Panc1 (cell line): ENCODE results near the gene GEMIN7. TPM values are rescaled to one million over a fixed set of nuclear protein-coding genes. Genes with fewer than 3 reads are reported as not detected.
A peak's percentile ranks its signal among the peaks of the same experiment; 100 is the strongest.

Experiments used
- ATAC-seq: fragments of 200-7000 bp; cut with Tn5 transposase; 2 replicates; pipeline ENCODE4 v1.9.1; 2020; ENCODE audit warnings: mild to moderate bottlenecking, moderate library complexity
- BruUV-seq: library from RNA; stranded (reverse); fragments of 400-500 nt; replicated peaks from 2 replicates; lab custom pipeline; 2021; lab: Mats Ljungman, UMichigan
- CTCF ChIA-PET: fragments of 300-600 bp; sonication (Branson Sonifier 250); formaldehyde crosslinking; loops from one replicate; lab custom pipeline; 2022; ENCODE audit warnings: antibody characterized with exemption; lab: Charles Lee
- POLR2A ChIA-PET: fragments of 300-600 bp; sonication (Branson Sonifier 250); formaldehyde crosslinking; loops from one replicate; lab custom pipeline; 2022; ENCODE audit warnings: antibody characterized with exemption; lab: Charles Lee
- DNase-seq: peaks from one replicate; pipeline ENCODE4 v3.0.0-alpha.2; 2010; ENCODE audit warnings: low read depth, low spot score
- H3K27ac ChIP-seq: 2 replicates; pipeline ENCODE4 v1.5.1; 2011; ENCODE audit warnings: mild to moderate bottlenecking, low read length, inconsistent platforms
- H3K27me3 ChIP-seq: fragments of 200-500 bp; sonication (Bioruptor generic); 2 replicates; pipeline ENCODE4 v1.6.0; 2014; ENCODE audit warnings: low read length, inconsistent platforms; ENCODE audit not compliant: control insufficient read depth, insufficient read depth
- H3K36me3 ChIP-seq: fragments of 200-500 bp; sonication (Bioruptor generic); 2 replicates; pipeline ENCODE4 v1.5.1; 2014; ENCODE audit warnings: inconsistent platforms, mild to moderate bottlenecking, low read length, moderate library complexity; ENCODE audit not compliant: control insufficient read depth, insufficient read depth
- H3K4me1 ChIP-seq: 2 replicates; pipeline ENCODE4 v1.5.1; 2011; ENCODE audit warnings: inconsistent platforms, mild to moderate bottlenecking, low read length, moderate library complexity; ENCODE audit not compliant: control insufficient read depth, insufficient read depth
- H3K4me3 ChIP-seq, 2 experiments: 2 replicates each; pipeline ENCODE4 v1.5.1; 2011 to 2012; ENCODE audit warnings: low read depth in 2 of 2, low read length in 2 of 2, mild to moderate bottlenecking in 2 of 2, inconsistent platforms in 1 of 2, moderate library complexity in 1 of 2
- H3K9me3 ChIP-seq: fragments of 200-500 bp; sonication (Bioruptor generic); 2 replicates; pipeline ENCODE4 v1.5.1; 2014; ENCODE audit warnings: low read depth, mild to moderate bottlenecking, inconsistent platforms, low read length, moderate library complexity; ENCODE audit not compliant: control insufficient read depth, insufficient read depth
- POLR2AphosphoS5 ChIP-seq: IDR thresholded peaks from 2 replicates; pipeline ENCODE4 v1.6.1; 2012; ENCODE audit warnings: mild to moderate bottlenecking, low read depth, low read length, moderate library complexity
- SIN3A ChIP-seq: IDR thresholded peaks from 2 replicates; pipeline ENCODE4 v1.6.1; 2012; ENCODE audit warnings: low read depth, mild to moderate bottlenecking, low read length, moderate library complexity, borderline replicate concordance; ENCODE audit not compliant: insufficient read depth
- TCF7L2 ChIP-seq: IDR thresholded peaks from 2 replicates; pipeline ENCODE4 v1.6.1; 2011; ENCODE audit warnings: mild to moderate bottlenecking, low read depth, low read length, inconsistent platforms
- in situ Hi-C: cut with HindIII; loops from 2 replicates; pipeline ENCODE4 v1.10.0; 2016; ENCODE audit warnings: low sequenced_read_pairs, low pct_unique_long_range_greater_than_20kb
- intact Hi-C: fragments of 100-400 bp; cut with micrococcal nuclease; formaldehyde crosslinking; loops from one replicate; pipeline ENCODE4 v1.10.0; 2022; ENCODE audit not compliant: unreplicated experiment
- total RNA-seq: library from RNA; stranded (reverse); gene quantifications from one replicate; pipeline ENCODE4 v1.2.1, GENCODE V29; 2021; ENCODE audit not compliant: unreplicated experiment
- TF ChIP-seq, protein P1 (sequence below), 2 experiments: IDR thresholded peaks; 2 replicates each; pipeline ENCODE4 v1.6.1; 2011 to 2012; ENCODE audit warnings: low read depth in 2 of 2, control low read depth in 1 of 2, low read length in 1 of 2, mild to moderate bottlenecking in 1 of 2, moderate library complexity in 1 of 2; ENCODE audit not compliant: insufficient read depth in 1 of 2
- TF ChIP-seq, protein P2 (sequence below): fragments of 450-650 bp; IDR thresholded peaks from 2 replicates; pipeline ENCODE4 v1.5.1; 2017; ENCODE audit warnings: mild to moderate bottlenecking

Gene GEMIN7
- total RNA-seq, 1 experiment from 2014 or later: 29.5 TPM

DNA sequence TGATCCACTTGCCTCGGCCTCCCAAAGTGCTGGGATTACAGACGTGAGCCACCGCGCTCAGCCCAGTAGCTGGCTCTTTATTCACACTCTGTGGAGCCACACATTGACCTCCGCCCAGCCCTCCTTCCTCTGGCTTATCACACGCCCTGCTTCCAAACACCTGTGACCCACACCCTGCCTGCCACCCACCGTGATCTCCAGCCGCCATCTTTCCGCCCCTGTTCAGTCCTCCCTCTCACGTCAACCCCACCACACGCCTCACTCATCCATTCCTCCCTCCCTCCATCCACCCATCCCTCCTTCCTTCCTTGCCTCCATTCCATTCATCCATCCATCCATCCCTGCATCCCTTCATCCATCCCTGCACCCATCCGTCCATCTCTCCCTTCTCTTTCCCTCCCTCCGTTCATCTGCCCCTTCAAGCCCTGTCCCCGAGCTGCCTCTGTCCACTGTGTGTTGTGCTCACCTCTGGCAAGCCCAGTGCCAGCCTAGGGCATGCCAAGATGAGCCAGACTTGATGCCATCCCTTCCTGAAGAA lies 20.4 kb upstream of the GEMIN7 start:
- no TSS peak for BruUV-seq
- H3K27me3 ChIP-seq: no peaks in the 10 kb centered on the region
- intact Hi-C loops: no loop called here
- in situ Hi-C loops: no loop called here
- POLR2A ChIA-PET: no interaction called here
- H3K27ac ChIP-seq: no peak overlapping the region
- no peaks in the 10 kb centered on the region for H3K9me3 ChIP-seq
- no peak for TF ChIP-seq SIN3A
- no peak for TF ChIP-seq TCF7L2
- TF ChIP-seq, protein P1, sequence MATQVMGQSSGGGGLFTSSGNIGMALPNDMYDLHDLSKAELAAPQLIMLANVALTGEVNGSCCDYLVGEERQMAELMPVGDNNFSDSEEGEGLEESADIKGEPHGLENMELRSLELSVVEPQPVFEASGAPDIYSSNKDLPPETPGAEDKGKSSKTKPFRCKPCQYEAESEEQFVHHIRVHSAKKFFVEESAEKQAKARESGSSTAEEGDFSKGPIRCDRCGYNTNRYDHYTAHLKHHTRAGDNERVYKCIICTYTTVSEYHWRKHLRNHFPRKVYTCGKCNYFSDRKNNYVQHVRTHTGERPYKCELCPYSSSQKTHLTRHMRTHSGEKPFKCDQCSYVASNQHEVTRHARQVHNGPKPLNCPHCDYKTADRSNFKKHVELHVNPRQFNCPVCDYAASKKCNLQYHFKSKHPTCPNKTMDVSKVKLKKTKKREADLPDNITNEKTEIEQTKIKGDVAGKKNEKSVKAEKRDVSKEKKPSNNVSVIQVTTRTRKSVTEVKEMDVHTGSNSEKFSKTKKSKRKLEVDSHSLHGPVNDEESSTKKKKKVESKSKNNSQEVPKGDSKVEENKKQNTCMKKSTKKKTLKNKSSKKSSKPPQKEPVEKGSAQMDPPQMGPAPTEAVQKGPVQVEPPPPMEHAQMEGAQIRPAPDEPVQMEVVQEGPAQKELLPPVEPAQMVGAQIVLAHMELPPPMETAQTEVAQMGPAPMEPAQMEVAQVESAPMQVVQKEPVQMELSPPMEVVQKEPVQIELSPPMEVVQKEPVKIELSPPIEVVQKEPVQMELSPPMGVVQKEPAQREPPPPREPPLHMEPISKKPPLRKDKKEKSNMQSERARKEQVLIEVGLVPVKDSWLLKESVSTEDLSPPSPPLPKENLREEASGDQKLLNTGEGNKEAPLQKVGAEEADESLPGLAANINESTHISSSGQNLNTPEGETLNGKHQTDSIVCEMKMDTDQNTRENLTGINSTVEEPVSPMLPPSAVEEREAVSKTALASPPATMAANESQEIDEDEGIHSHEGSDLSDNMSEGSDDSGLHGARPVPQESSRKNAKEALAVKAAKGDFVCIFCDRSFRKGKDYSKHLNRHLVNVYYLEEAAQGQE (IDR thresholded peaks at IDR 0.05; ENCODE audit: insufficient read depth in 1 of 2, low read depth in 2 of 2, low read length in 1 of 2): no peak
- no peak for TF ChIP-seq POLR2AphosphoS5
- TF ChIP-seq, protein P2, sequence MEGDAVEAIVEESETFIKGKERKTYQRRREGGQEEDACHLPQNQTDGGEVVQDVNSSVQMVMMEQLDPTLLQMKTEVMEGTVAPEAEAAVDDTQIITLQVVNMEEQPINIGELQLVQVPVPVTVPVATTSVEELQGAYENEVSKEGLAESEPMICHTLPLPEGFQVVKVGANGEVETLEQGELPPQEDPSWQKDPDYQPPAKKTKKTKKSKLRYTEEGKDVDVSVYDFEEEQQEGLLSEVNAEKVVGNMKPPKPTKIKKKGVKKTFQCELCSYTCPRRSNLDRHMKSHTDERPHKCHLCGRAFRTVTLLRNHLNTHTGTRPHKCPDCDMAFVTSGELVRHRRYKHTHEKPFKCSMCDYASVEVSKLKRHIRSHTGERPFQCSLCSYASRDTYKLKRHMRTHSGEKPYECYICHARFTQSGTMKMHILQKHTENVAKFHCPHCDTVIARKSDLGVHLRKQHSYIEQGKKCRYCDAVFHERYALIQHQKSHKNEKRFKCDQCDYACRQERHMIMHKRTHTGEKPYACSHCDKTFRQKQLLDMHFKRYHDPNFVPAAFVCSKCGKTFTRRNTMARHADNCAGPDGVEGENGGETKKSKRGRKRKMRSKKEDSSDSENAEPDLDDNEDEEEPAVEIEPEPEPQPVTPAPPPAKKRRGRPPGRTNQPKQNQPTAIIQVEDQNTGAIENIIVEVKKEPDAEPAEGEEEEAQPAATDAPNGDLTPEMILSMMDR: no peak
- DNase-seq (no peak), ATAC-seq (no peak)
- H3K4me3 ChIP-seq: no peak overlapping the region
- CTCF ChIA-PET: interaction anchor here (0.7 kb wide), 1 partner anchor 243 kb away, joined by 4 read pairs; no protein-coding TSS in a partner anchor
- H3K4me1 ChIP-seq: no peaks in the 10 kb centered on the region
- H3K36me3 ChIP-seq: peaks cover 5% of the 10 kb centered on the region

DNA sequence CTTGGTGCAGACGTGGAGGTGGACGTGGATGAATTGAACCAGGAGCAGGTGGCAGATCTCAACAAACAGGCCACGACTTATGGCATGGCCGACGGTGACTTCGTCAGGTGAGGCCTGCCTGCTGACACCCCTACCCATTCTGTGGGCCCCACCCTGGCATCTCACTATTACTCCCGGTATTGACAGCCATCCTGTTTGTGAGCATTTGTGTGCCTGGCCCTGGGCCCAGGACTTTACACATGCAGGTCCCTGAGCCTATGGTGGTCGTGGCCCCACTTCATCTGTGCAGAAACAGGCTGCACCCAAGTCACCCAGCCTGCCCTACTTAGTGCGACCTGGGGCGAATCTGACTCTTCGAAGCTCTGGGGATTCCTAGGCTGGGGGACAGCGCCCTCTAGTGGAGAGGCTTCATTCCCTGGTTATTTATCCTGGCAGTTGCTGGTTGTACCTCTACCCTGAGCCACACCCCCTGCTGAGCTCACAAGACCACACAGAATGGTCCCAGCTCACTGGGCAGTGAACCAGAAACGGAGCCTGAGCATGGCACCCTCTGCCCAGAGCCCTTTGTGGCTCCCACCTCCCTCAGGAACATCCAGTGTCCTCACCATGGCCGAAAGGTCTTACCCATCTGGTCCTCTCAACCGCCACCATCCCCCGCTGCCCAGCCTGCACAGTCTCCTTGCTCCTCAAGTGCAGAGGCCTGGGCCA lies 19.6 kb upstream of the GEMIN7 start:
- in situ Hi-C loops: no loop called here
- Histone ChIP-seq H3K9me3 (no peaks in the 10 kb centered on the region), H3K27ac (no peak overlapping the region), H3K36me3 (0 out of 2 replicates have a peak, but pooled peaks cover 3% of the 10 kb centered on the region), H3K4me1 (no peaks in the 10 kb centered on the region), H3K4me3 (no peak overlapping the region), H3K27me3 (no peaks in the 10 kb centered on the region)
- ChIA-PET CTCF (interaction anchor here (0.6 to 1.2 kb wide), 3 partner anchors 20 to 242 kb away, joined by 3 to 4 read pairs (median 4); partner anchors contain the start of gene CLASRP), POLR2A (interaction anchor here (0.6 kb wide), 1 partner anchor 122 kb away, joined by 3 read pairs; no protein-coding TSS in a partner anchor)
- TF ChIP-seq, protein P2: peak; percentile 88
- TF ChIP-seq TCF7L2: no peak
- DNase-seq (peak; percentile 42), ATAC-seq (peak; percentile 82)
- BruUV-seq: no TSS peak
- intact Hi-C loops: no loop called here
